ENCODE results near the gene PTPRD.

The PTPRD gene

DNA sequence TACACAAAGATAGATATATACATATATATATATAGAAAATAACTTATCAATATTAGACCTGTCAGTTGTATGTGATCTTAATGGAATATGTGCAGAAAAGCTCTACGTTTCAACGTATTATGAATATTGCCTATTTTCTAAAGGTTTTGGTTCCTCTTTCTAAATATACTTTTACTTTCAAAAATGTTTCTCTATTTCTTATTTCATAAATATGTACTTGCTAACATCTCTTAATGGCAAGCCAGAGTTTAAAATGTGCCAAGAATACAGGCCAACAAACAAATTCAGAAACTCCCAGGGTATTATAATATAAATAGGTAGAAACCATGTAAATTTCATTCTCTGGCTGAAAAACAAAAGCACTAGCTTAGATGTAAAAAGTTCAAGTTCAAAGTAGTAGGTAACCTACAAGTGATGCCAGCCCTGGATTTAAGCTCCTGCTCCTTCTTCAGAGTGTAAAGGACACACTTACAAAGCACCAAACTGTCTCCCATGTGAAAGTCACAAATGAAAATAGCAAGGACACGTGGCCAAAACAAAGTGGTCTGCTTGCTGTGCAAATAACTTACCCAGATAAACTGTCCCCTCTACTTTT, 2128.1 kb downstream of the PTPRD start:
- TF ChIP-seq ZNF660 (tag by site-specific recombination; IDR thresholded peaks at IDR 0.05) (no peak), ZNF585B (tag by site-specific recombination; IDR thresholded peaks at IDR 0.05) (no peak), REPIN1 (tag by site-specific recombination; IDR thresholded peaks at IDR 0.05; ENCODE audit: low read depth) (no peak), ZNF26 (tag by site-specific recombination; IDR thresholded peaks at IDR 0.05) (no peak), ZNF214 (tag by site-specific recombination; IDR thresholded peaks at IDR 0.05; ENCODE audit: borderline replicate concordance) (no peak), ZNF830 (tag by site-specific recombination; IDR thresholded peaks at IDR 0.05; ENCODE audit: low read depth) (no peak), ZNF473 (tag by site-specific recombination; IDR thresholded peaks at IDR 0.05) (no peak), ZNF112 (tag by site-specific recombination; IDR thresholded peaks at IDR 0.05) (no peak), ZNF350 (tag by site-specific recombination; IDR thresholded peaks at IDR 0.05) (no peak), ZNF133 (tag by site-specific recombination; IDR thresholded peaks at IDR 0.05) (no peak), KLF1 (tag by site-specific recombination; IDR thresholded peaks at IDR 0.05) (no peak), ZNF791 (tag by site-specific recombination; IDR thresholded peaks at IDR 0.05) (no peak), YY2 (tag by site-specific recombination; IDR thresholded peaks at IDR 0.05) (no peak), ZFP69B (tag by site-specific recombination; IDR thresholded peaks at IDR 0.05) (no peak), ZNF639 (tag by site-specific recombination; IDR thresholded peaks at IDR 0.05) (no peak), GLI4 (tag by site-specific recombination; IDR thresholded peaks at IDR 0.05) (no peak)
- TF ChIP-seq, protein P1, sequence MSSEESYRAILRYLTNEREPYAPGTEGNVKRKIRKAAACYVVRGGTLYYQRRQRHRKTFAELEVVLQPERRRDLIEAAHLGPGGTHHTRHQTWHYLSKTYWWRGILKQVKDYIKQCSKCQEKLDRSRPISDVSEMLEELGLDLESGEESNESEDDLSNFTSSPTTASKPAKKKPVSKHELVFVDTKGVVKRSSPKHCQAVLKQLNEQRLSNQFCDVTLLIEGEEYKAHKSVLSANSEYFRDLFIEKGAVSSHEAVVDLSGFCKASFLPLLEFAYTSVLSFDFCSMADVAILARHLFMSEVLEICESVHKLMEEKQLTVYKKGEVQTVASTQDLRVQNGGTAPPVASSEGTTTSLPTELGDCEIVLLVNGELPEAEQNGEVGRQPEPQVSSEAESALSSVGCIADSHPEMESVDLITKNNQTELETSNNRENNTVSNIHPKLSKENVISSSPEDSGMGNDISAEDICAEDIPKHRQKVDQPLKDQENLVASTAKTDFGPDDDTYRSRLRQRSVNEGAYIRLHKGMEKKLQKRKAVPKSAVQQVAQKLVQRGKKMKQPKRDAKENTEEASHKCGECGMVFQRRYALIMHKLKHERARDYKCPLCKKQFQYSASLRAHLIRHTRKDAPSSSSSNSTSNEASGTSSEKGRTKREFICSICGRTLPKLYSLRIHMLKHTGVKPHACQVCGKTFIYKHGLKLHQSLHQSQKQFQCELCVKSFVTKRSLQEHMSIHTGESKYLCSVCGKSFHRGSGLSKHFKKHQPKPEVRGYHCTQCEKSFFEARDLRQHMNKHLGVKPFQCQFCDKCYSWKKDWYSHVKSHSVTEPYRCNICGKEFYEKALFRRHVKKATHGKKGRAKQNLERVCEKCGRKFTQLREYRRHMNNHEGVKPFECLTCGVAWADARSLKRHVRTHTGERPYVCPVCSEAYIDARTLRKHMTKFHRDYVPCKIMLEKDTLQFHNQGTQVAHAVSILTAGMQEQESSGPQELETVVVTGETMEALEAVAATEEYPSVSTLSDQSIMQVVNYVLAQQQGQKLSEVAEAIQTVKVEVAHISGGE (tag by site-specific recombination; conservative IDR thresholded peaks at IDR 0.05; ENCODE audit: low read depth): no peak
- TF ChIP-seq, protein P2, sequence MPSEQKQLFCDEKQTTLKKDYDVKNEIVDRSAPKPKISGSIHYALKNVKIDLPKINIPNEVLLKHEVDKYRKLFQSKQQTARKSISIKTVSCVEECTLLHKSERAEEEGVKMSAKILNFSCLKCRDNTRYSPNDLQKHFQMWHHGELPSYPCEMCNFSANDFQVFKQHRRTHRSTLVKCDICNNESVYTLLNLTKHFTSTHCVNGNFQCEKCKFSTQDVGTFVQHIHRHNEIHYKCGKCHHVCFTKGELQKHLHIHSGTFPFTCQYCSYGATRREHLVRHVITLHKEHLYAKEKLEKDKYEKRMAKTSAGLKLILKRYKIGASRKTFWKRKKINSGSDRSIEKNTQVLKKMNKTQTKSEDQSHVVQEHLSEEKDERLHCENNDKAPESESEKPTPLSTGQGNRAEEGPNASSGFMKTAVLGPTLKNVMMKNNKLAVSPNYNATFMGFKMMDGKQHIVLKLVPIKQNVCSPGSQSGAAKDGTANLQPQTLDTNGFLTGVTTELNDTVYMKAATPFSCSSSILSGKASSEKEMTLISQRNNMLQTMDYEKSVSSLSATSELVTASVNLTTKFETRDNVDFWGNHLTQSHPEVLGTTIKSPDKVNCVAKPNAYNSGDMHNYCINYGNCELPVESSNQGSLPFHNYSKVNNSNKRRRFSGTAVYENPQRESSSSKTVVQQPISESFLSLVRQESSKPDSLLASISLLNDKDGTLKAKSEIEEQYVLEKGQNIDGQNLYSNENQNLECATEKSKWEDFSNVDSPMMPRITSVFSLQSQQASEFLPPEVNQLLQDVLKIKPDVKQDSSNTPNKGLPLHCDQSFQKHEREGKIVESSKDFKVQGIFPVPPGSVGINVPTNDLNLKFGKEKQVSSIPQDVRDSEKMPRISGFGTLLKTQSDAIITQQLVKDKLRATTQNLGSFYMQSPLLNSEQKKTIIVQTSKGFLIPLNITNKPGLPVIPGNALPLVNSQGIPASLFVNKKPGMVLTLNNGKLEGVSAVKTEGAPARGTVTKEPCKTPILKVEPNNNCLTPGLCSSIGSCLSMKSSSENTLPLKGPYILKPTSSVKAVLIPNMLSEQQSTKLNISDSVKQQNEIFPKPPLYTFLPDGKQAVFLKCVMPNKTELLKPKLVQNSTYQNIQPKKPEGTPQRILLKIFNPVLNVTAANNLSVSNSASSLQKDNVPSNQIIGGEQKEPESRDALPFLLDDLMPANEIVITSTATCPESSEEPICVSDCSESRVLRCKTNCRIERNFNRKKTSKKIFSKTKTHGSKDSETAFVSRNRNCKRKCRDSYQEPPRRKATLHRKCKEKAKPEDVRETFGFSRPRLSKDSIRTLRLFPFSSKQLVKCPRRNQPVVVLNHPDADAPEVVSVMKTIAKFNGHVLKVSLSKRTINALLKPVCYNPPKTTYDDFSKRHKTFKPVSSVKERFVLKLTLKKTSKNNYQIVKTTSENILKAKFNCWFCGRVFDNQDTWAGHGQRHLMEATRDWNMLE (tag by site-specific recombination; conservative IDR thresholded peaks at IDR 0.05; ENCODE audit: low read depth): no peak
- Histone ChIP-seq H3K4me3 (ENCODE audit: low read depth, low read length) (no peak overlapping the region), H3K36me3 (ENCODE audit: control insufficient read depth in 2 of 2, insufficient read depth in 1 of 2, low read length in 2 of 2) (peaks cover 0 to 9% of the 10 kb centered on the region in 2 experiments; a peak in 1 of 3 replicates), H3K9me3 (ENCODE audit: control insufficient read depth, insufficient read depth, low read depth, low read length) (no peaks in the 10 kb centered on the region), H3K27ac (ENCODE audit: extremely low read depth, low read depth, low read length) (no peak overlapping the region), H3K4me1 (ENCODE audit: control insufficient read depth, insufficient read depth, low read length) (no peaks in the 10 kb centered on the region)
- CTCF ChIA-PET: interaction anchor here (1.5 kb wide), 1 partner anchor 412 kb away, joined by 5 read pairs; no protein-coding TSS in a partner anchor
- POLR2A ChIA-PET: interaction anchor here (0.6 kb wide), 1 partner anchor 97 kb away, joined by 6 read pairs; no protein-coding TSS in a partner anchor
